ENCODE results near the gene ASXL2.
A peak's percentile ranks its signal among the peaks of the same experiment; 100 is the strongest.

ASXL2 gene

GRCh38 chr2:25756536-25756935 is 121.8 kb downstream of the ASXL2 start:
- H3K9ac ChIP-seq (ENCODE audit: low read length): no peak overlapping the region
- H3K4me3 ChIP-seq (ENCODE audit: low read length): no peak overlapping the region
- DNase-seq (ENCODE audit: low read depth): no peak
- H3K36me3 ChIP-seq (ENCODE audit: control insufficient read depth, insufficient read depth, low read length, severe bottlenecking): peaks cover 58% of the 10 kb centered on the region
- no peaks in the 10 kb centered on the region for H3K4me1 ChIP-seq (ENCODE audit: control insufficient read depth, insufficient read depth, low read length)
- no peaks in the 10 kb centered on the region for H3K9me3 ChIP-seq (ENCODE audit: control insufficient read depth, low read length)
- no peaks in the 10 kb centered on the region for H3K27me3 ChIP-seq (replicated peaks; ENCODE audit: control insufficient read depth, insufficient read depth, low read length)

GRCh38 chr2:25749676-25750075 is 128.6 kb downstream of the ASXL2 start:
- H3K36me3 ChIP-seq (ENCODE audit: control insufficient read depth, insufficient read depth, low read length, severe bottlenecking): peaks cover 71% of the 10 kb centered on the region
- H3K4me3 ChIP-seq (ENCODE audit: low read length): no peak overlapping the region
- H3K4me1 ChIP-seq (ENCODE audit: control insufficient read depth, insufficient read depth, low read length): no peaks in the 10 kb centered on the region
- no peaks in the 10 kb centered on the region for H3K27me3 ChIP-seq (replicated peaks; ENCODE audit: control insufficient read depth, insufficient read depth, low read length)
- DNase-seq (ENCODE audit: low read depth): no peak
- no peaks in the 10 kb centered on the region for H3K9me3 ChIP-seq (ENCODE audit: control insufficient read depth, low read length)
- H3K9ac ChIP-seq (ENCODE audit: low read length): no peak overlapping the region

GRCh38 chr2:25744055-25744454 is 134.2 kb downstream of the ASXL2 start:
- H3K4me1 ChIP-seq (ENCODE audit: control insufficient read depth, insufficient read depth, low read length): no peaks in the 10 kb centered on the region
- no peak for DNase-seq (ENCODE audit: low read depth)
- no peaks in the 10 kb centered on the region for H3K27me3 ChIP-seq (replicated peaks; ENCODE audit: control insufficient read depth, insufficient read depth, low read length)
- peaks cover 61% of the 10 kb centered on the region for H3K36me3 ChIP-seq (ENCODE audit: control insufficient read depth, insufficient read depth, low read length, severe bottlenecking)
- H3K9me3 ChIP-seq (ENCODE audit: control insufficient read depth, low read length): no peaks in the 10 kb centered on the region
- H3K9ac ChIP-seq (ENCODE audit: low read length): no peak overlapping the region
- no peak overlapping the region for H3K4me3 ChIP-seq (ENCODE audit: low read length)

- no peaks in the 10 kb centered on the region for H3K9me3 ChIP-seq (ENCODE audit: control insufficient read depth, low read length)
- H3K36me3 ChIP-seq (ENCODE audit: control insufficient read depth, insufficient read depth, low read length, severe bottlenecking): peaks cover 54% of the 10 kb centered on the region
Measured at GRCh38 chr2:25743132-25743830, 135.0 kb downstream of the ASXL2 start.

GRCh38 chr2:25742501-25742900 is 135.8 kb downstream of the ASXL2 start:
- no peaks in the 10 kb centered on the region for H3K27me3 ChIP-seq (replicated peaks; ENCODE audit: control insufficient read depth, insufficient read depth, low read length)
- DNase-seq (ENCODE audit: low read depth): no peak
- H3K4me1 ChIP-seq (ENCODE audit: control insufficient read depth, insufficient read depth, low read length): peaks cover 3% of the 10 kb centered on the region
- H3K36me3 ChIP-seq (ENCODE audit: control insufficient read depth, insufficient read depth, low read length, severe bottlenecking): peaks cover 47% of the 10 kb centered on the region
- H3K4me3 ChIP-seq (ENCODE audit: low read length): no peak overlapping the region
- no peak overlapping the region for H3K9ac ChIP-seq (ENCODE audit: low read length)
- H3K9me3 ChIP-seq (ENCODE audit: control insufficient read depth, low read length): no peaks in the 10 kb centered on the region

More at GRCh38 chr2:25743132-25743830, 135.0 kb downstream of the ASXL2 start:
- peaks cover 3% of the 10 kb centered on the region for H3K4me1 ChIP-seq (ENCODE audit: control insufficient read depth, insufficient read depth, low read length)
- H3K4me3 ChIP-seq (ENCODE audit: low read length): no peak overlapping the region
- no peak for DNase-seq (ENCODE audit: low read depth)
- H3K27me3 ChIP-seq (replicated peaks; ENCODE audit: control insufficient read depth, insufficient read depth, low read length): no peaks in the 10 kb centered on the region
- H3K9ac ChIP-seq (ENCODE audit: low read length): no peak overlapping the region

- Histone ChIP-seq H3K27me3 (replicated peaks; ENCODE audit: control insufficient read depth, insufficient read depth, low read length) (no peaks in the 10 kb centered on the region), H3K36me3 (ENCODE audit: control insufficient read depth, insufficient read depth, low read length, severe bottlenecking) (peaks cover 39% of the 10 kb centered on the region), H3K4me3 (ENCODE audit: low read length) (no peak overlapping the region), H3K9ac (ENCODE audit: low read length) (no peak overlapping the region), H3K9me3 (ENCODE audit: control insufficient read depth, low read length) (no peaks in the 10 kb centered on the region), H3K4me1 (ENCODE audit: control insufficient read depth, insufficient read depth, low read length) (peaks cover 3% of the 10 kb centered on the region)
- no peak for DNase-seq (ENCODE audit: low read depth)
Measured at GRCh38 chr2:25740810-25741381, 137.4 kb downstream of the ASXL2 start.

GRCh38 chr2:25738383-25739343 is 139.6 kb downstream of the ASXL2 start:
- H3K27me3 ChIP-seq (replicated peaks; ENCODE audit: control insufficient read depth, insufficient read depth, low read length): no peaks in the 10 kb centered on the region
- H3K36me3 ChIP-seq (ENCODE audit: control insufficient read depth, insufficient read depth, low read length, severe bottlenecking): peaks cover 26% of the 10 kb centered on the region
- H3K4me1 ChIP-seq (ENCODE audit: control insufficient read depth, insufficient read depth, low read length): peaks cover 3% of the 10 kb centered on the region
- H3K9me3 ChIP-seq (ENCODE audit: control insufficient read depth, low read length): no peaks in the 10 kb centered on the region
- DNase-seq (ENCODE audit: low read depth): peak; percentile 13
- no peak overlapping the region for H3K4me3 ChIP-seq (ENCODE audit: low read length)
- no peak overlapping the region for H3K9ac ChIP-seq (ENCODE audit: low read length)

- Histone ChIP-seq H3K4me1 (ENCODE audit: control insufficient read depth, insufficient read depth, low read length) (peaks cover 3% of the 10 kb centered on the region), H3K9ac (ENCODE audit: low read length) (no peak overlapping the region), H3K9me3 (ENCODE audit: control insufficient read depth, low read length) (no peaks in the 10 kb centered on the region), H3K36me3 (ENCODE audit: control insufficient read depth, insufficient read depth, low read length, severe bottlenecking) (peaks cover 9% of the 10 kb centered on the region), H3K4me3 (ENCODE audit: low read length) (no peak overlapping the region), H3K27me3 (replicated peaks; ENCODE audit: control insufficient read depth, insufficient read depth, low read length) (no peaks in the 10 kb centered on the region)
- DNase-seq (ENCODE audit: low read depth): no peak
Measured at GRCh38 chr2:25736899-25737515, 141.3 kb downstream of the ASXL2 start.

GRCh38 chr2:25735835-25736234 is 142.5 kb downstream of the ASXL2 start:
- DNase-seq (ENCODE audit: low read depth): no peak
- Histone ChIP-seq H3K27me3 (replicated peaks; ENCODE audit: control insufficient read depth, insufficient read depth, low read length) (no peaks in the 10 kb centered on the region), H3K9ac (ENCODE audit: low read length) (no peak overlapping the region), H3K36me3 (ENCODE audit: control insufficient read depth, insufficient read depth, low read length, severe bottlenecking) (no peaks in the 10 kb centered on the region), H3K4me1 (ENCODE audit: control insufficient read depth, insufficient read depth, low read length) (peaks cover 3% of the 10 kb centered on the region), H3K4me3 (ENCODE audit: low read length) (no peak overlapping the region), H3K9me3 (ENCODE audit: control insufficient read depth, low read length) (no peaks in the 10 kb centered on the region)

- H3K36me3 ChIP-seq (ENCODE audit: control insufficient read depth, insufficient read depth, low read length, severe bottlenecking): no peaks in the 10 kb centered on the region
- peaks cover 4% of the 10 kb centered on the region for H3K4me1 ChIP-seq (ENCODE audit: control insufficient read depth, insufficient read depth, low read length)
- DNase-seq (ENCODE audit: low read depth): no peak
- H3K4me3 ChIP-seq (ENCODE audit: low read length): no peak overlapping the region
- H3K9ac ChIP-seq (ENCODE audit: low read length): no peak overlapping the region
- peaks cover 7% of the 10 kb centered on the region for H3K27me3 ChIP-seq (replicated peaks; ENCODE audit: control insufficient read depth, insufficient read depth, low read length)
- H3K9me3 ChIP-seq (ENCODE audit: control insufficient read depth, low read length): no peaks in the 10 kb centered on the region
Measured at GRCh38 chr2:25728559-25728958, 149.7 kb downstream of the ASXL2 start.

- Histone ChIP-seq H3K27me3 (replicated peaks; ENCODE audit: control insufficient read depth, insufficient read depth, low read length) (peaks cover 13% of the 10 kb centered on the region), H3K4me1 (ENCODE audit: control insufficient read depth, insufficient read depth, low read length) (peaks cover 4% of the 10 kb centered on the region), H3K9me3 (ENCODE audit: control insufficient read depth, low read length) (no peaks in the 10 kb centered on the region), H3K4me3 (ENCODE audit: low read length) (no peak overlapping the region), H3K9ac (ENCODE audit: low read length) (no peak overlapping the region), H3K36me3 (ENCODE audit: control insufficient read depth, insufficient read depth, low read length, severe bottlenecking) (no peaks in the 10 kb centered on the region)
- no peak for DNase-seq (ENCODE audit: low read depth)
Measured at GRCh38 chr2:25726522-25726921, 151.8 kb downstream of the ASXL2 start.

Data from adipocyte (in vitro differentiated cells).